Adipocyte (in vitro differentiated cells): ENCODE data around the gene TMEM247.

Experiments used
- DNase-seq: peaks from one replicate; pipeline ENCODE4 v3.0.0-alpha.2; 2015; ENCODE audit warnings: low read depth
- H3K27me3 ChIP-seq: replicated peaks from 2 replicates; pipeline ENCODE4 v1.7.0; 2013; ENCODE audit warnings: mild to moderate bottlenecking, low read length, moderate library complexity; ENCODE audit not compliant: control insufficient read depth, insufficient read depth
- H3K36me3 ChIP-seq: 2 replicates; pipeline ENCODE4 v1.7.0; 2013; ENCODE audit warnings: low read length, mild to moderate bottlenecking, moderate library complexity; ENCODE audit not compliant: control insufficient read depth, insufficient read depth, severe bottlenecking
- H3K4me1 ChIP-seq: 2 replicates; pipeline ENCODE4 v1.7.0; 2013; ENCODE audit warnings: mild to moderate bottlenecking, low read length, moderate library complexity; ENCODE audit not compliant: control insufficient read depth, insufficient read depth
- H3K4me3 ChIP-seq: 2 replicates; pipeline ENCODE4 v1.7.0; 2013; ENCODE audit warnings: mild to moderate bottlenecking, low read length, moderate library complexity
- H3K9ac ChIP-seq: 2 replicates; pipeline ENCODE4 v1.7.0; 2013; ENCODE audit warnings: mild to moderate bottlenecking, low read length, moderate library complexity
- H3K9me3 ChIP-seq: 2 replicates; pipeline ENCODE4 v1.7.0; 2013; ENCODE audit warnings: mild to moderate bottlenecking, low read length, moderate library complexity; ENCODE audit not compliant: control insufficient read depth

The TMEM247 gene

GRCh38 chr2:46504221-46504620, 24.9 kb downstream of the TMEM247 start:
- Histone ChIP-seq H3K4me3 (no peak overlapping the region), H3K36me3 (no peaks in the 10 kb centered on the region), H3K9me3 (no peaks in the 10 kb centered on the region), H3K27me3 (peaks cover 12% of the 10 kb centered on the region), H3K4me1 (peaks cover 3% of the 10 kb centered on the region), H3K9ac (no peak overlapping the region)
- no peak for DNase-seq

- peaks cover 12% of the 10 kb centered on the region for H3K27me3 ChIP-seq
- H3K9me3 ChIP-seq: no peaks in the 10 kb centered on the region
- H3K4me3 ChIP-seq: no peak overlapping the region
- H3K4me1 ChIP-seq: no peaks in the 10 kb centered on the region
- no peak overlapping the region for H3K9ac ChIP-seq
- DNase-seq: no peak
- H3K36me3 ChIP-seq: no peaks in the 10 kb centered on the region
These were observed 25.5 kb downstream of the TMEM247 start for GRCh38 chr2:46504685-46505471.

- Histone ChIP-seq H3K36me3 (no peaks in the 10 kb centered on the region), H3K27me3 (peaks cover 12% of the 10 kb centered on the region), H3K4me3 (no peak overlapping the region), H3K4me1 (no peaks in the 10 kb centered on the region), H3K9ac (no peak overlapping the region), H3K9me3 (no peaks in the 10 kb centered on the region)
- no peak for DNase-seq
These were observed 26.1 kb downstream of the TMEM247 start for GRCh38 chr2:46505472-46505783.

GRCh38 chr2:46506131-46506706, 26.9 kb downstream of the TMEM247 start:
- Histone ChIP-seq H3K27me3 (peaks cover 12% of the 10 kb centered on the region), H3K9me3 (no peaks in the 10 kb centered on the region), H3K4me3 (no peak overlapping the region), H3K36me3 (no peaks in the 10 kb centered on the region), H3K4me1 (no peaks in the 10 kb centered on the region), H3K9ac (no peak overlapping the region)
- no peak for DNase-seq

- no peak for DNase-seq
- H3K4me1 ChIP-seq: no peaks in the 10 kb centered on the region
- H3K9ac ChIP-seq: no peak overlapping the region
- H3K36me3 ChIP-seq: no peaks in the 10 kb centered on the region
- H3K27me3 ChIP-seq: peaks cover 8% of the 10 kb centered on the region
- H3K4me3 ChIP-seq: no peak overlapping the region
- H3K9me3 ChIP-seq: no peaks in the 10 kb centered on the region
These were observed 28.9 kb downstream of the TMEM247 start for GRCh38 chr2:46508312-46508711.

- H3K27me3 ChIP-seq: peaks cover 8% of the 10 kb centered on the region
- H3K4me1 ChIP-seq: no peaks in the 10 kb centered on the region
- H3K4me3 ChIP-seq: no peak overlapping the region
- no peaks in the 10 kb centered on the region for H3K9me3 ChIP-seq
- no peak for DNase-seq
- H3K9ac ChIP-seq: no peak overlapping the region
- no peaks in the 10 kb centered on the region for H3K36me3 ChIP-seq
These were observed 29.4 kb downstream of the TMEM247 start for GRCh38 chr2:46508759-46509158.

GRCh38 chr2:46509804-46510203, 30.4 kb downstream of the TMEM247 start:
- no peak overlapping the region for H3K4me3 ChIP-seq
- no peaks in the 10 kb centered on the region for H3K36me3 ChIP-seq
- no peak for DNase-seq
- peaks cover 7% of the 10 kb centered on the region for H3K9me3 ChIP-seq
- no peak overlapping the region for H3K9ac ChIP-seq
- no peaks in the 10 kb centered on the region for H3K4me1 ChIP-seq
- peaks cover 8% of the 10 kb centered on the region for H3K27me3 ChIP-seq

- no peaks in the 10 kb centered on the region for H3K4me1 ChIP-seq
- no peak overlapping the region for H3K4me3 ChIP-seq
- no peak for DNase-seq
- peaks cover 16% of the 10 kb centered on the region for H3K9me3 ChIP-seq
- peaks cover 8% of the 10 kb centered on the region for H3K27me3 ChIP-seq
- no peaks in the 10 kb centered on the region for H3K36me3 ChIP-seq
- H3K9ac ChIP-seq: no peak overlapping the region
These were observed 31.3 kb downstream of the TMEM247 start for GRCh38 chr2:46510598-46511177.

GRCh38 chr2:46512185-46512584, 32.8 kb downstream of the TMEM247 start:
- Histone ChIP-seq H3K9me3 (peaks cover 31% of the 10 kb centered on the region), H3K9ac (no peak overlapping the region), H3K4me1 (no peaks in the 10 kb centered on the region), H3K27me3 (peaks cover 3% of the 10 kb centered on the region), H3K4me3 (no peak overlapping the region), H3K36me3 (no peaks in the 10 kb centered on the region)
- no peak for DNase-seq

GRCh38 chr2:46514738-46515137, 35.4 kb downstream of the TMEM247 start:
- Histone ChIP-seq H3K36me3 (no peaks in the 10 kb centered on the region), H3K4me1 (no peaks in the 10 kb centered on the region), H3K9me3 (peaks cover 36% of the 10 kb centered on the region), H3K9ac (no peak overlapping the region), H3K4me3 (no peak overlapping the region), H3K27me3 (no peaks in the 10 kb centered on the region)
- DNase-seq: no peak

GRCh38 chr2:46517485-46517884, 38.1 kb downstream of the TMEM247 start:
- Histone ChIP-seq H3K9ac (no peak overlapping the region), H3K36me3 (no peaks in the 10 kb centered on the region), H3K4me1 (peaks cover 13% of the 10 kb centered on the region), H3K9me3 (peaks cover 36% of the 10 kb centered on the region), H3K4me3 (no peak overlapping the region), H3K27me3 (no peaks in the 10 kb centered on the region)
- DNase-seq: no peak
